Measurements from ENCODE around the gene PRR14L.
"Not testable (repeated sequence)": the region's sequence is repeated elsewhere in the genome, so short reads cannot be mapped to it uniquely, and the experiment has no call there.

PRR14L gene

DNA sequence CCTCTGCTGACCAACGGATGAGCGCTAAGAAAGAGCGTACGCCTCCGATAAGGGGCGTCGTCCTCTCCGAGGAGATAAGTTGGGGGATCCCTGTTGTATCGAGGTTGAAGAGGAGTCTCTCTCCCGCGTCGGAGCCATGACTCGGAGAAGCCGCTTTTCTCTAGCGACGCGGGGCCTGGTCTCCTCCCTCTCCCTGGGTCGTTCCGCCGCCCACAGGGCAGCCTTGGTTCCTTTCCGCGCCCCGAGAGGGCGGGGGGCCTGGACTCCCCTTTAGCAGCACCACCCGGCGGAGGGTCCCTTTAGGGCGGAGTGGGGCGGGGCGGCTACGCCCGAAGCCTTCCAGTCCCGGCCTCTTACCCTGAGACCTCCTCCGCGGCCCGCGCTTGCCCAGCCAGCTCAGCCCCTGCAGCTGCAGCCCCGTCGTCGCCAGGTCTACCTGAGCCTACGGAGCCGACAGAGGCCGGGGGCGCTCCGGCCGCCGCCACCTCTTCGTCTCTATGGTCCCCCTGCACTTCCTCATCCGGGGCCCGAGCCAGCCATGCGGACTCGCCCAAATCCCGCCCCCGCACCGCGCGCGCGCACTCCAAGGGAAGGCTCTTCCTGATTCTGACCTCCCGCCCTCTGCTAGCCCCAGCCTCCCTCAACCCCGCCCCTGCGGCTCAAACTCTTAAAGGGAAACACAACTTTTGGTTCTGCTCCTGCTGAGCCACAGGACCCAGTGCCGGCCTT, at the start of gene PRR14L:
TSS of gene PRR14L (minus strand) at position 497 of the 729 bp plus-strand sequence. CDS start 11,272 bp downstream, outside the sequence.
- H3K4me3 ChIP-seq (ENCODE audit: low read depth, low read length): peak within 1 kb of the TSS; percentile 99
- TF ChIP-seq, protein P1, sequence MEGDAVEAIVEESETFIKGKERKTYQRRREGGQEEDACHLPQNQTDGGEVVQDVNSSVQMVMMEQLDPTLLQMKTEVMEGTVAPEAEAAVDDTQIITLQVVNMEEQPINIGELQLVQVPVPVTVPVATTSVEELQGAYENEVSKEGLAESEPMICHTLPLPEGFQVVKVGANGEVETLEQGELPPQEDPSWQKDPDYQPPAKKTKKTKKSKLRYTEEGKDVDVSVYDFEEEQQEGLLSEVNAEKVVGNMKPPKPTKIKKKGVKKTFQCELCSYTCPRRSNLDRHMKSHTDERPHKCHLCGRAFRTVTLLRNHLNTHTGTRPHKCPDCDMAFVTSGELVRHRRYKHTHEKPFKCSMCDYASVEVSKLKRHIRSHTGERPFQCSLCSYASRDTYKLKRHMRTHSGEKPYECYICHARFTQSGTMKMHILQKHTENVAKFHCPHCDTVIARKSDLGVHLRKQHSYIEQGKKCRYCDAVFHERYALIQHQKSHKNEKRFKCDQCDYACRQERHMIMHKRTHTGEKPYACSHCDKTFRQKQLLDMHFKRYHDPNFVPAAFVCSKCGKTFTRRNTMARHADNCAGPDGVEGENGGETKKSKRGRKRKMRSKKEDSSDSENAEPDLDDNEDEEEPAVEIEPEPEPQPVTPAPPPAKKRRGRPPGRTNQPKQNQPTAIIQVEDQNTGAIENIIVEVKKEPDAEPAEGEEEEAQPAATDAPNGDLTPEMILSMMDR (IDR thresholded peaks at IDR 0.05; ENCODE audit: low read depth, low read length): no peak

DNA sequence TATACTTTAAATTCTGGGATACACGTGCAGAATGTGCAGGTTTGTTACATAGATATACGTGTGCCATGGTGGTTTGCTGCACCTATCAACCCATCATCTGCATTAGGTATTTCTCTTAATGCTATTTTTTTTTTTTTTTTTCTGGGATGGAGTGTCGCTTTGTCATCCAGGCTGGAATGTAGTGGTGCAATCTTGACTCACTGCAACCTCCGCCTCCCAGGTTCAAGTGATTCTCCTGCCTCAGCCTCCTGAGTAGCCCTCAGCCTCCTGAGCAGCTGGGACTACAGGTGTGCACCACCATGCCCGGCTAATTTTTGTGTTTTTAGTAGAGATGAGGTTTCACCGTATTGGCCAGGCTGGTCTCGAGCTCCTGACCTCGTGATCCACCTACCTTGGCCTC, 49.4 kb upstream of the PRR14L start:
- H3K4me3 ChIP-seq (ENCODE audit: low read depth, low read length): not testable (repeated sequence)

DNA sequence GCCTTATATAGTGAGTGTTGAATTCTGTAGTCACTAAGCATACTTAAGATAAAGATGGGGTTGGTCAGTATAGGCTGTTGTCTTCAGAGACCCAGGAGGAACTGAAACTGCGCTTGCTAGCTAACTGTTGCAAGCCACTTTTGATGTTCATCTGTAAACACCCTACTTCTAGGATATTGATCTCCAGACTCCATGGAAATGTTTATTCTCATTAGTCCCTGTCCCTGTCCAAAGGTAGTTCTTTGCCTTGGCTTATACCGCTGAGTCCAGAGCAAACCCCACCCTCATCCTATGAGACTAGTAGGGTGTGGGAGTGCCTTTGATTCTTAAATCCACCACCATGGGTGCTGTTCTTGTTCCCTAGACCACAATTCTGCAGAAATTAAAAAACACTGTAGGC, 40.3 kb upstream of the PRR14L start:
- H3K4me3 ChIP-seq (ENCODE audit: low read depth, low read length): no peak overlapping the region
- TF ChIP-seq, protein P1 (IDR thresholded peaks at IDR 0.05; ENCODE audit: low read depth, low read length): no peak

DNA sequence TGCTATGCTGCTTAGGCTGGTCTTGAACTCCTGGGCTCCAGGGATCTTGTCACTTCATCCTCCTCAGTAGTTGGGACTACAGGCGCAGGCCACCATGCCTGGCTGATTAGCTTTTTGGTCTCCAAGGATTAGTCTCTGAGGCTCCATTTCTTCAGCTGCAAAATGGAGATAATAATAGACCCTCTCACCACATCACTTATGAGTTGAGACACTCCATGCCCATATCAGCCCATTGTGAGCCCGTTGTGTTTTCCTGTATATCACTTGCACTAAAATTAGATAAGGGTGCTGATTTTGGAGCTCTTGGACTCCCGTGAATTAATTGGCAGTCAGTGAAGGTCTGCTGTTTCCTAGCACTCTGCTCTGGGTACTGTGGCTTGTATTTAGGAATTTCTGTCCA, 39.9 kb upstream of the PRR14L start:
- H3K4me3 ChIP-seq (ENCODE audit: low read depth, low read length): no peak overlapping the region
- TF ChIP-seq, protein P1 (IDR thresholded peaks at IDR 0.05; ENCODE audit: low read depth, low read length): no peak

DNA sequence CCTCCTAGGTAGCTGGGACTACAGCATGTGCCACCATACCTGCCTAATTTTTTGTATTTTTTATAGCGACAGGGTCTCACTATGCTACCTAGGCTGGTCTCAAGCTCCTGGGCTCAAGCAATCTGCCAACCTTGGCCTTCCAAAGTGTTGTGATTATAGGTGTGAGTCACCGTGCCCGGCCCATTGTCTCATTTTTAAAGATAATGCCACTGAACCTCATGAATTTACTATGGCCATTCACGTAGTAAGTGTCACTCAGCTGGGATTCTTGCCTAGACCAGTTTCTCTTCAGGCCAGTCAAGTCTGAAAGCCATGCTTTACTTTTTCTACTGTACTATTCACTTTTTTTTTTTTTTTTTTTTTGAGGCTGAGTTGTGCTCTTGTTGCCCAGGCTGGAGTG, 26.3 kb upstream of the PRR14L start:
- TF ChIP-seq, protein P1 (IDR thresholded peaks at IDR 0.05; ENCODE audit: low read depth, low read length): no peak
- no peak overlapping the region for H3K4me3 ChIP-seq (ENCODE audit: low read depth, low read length)

DNA sequence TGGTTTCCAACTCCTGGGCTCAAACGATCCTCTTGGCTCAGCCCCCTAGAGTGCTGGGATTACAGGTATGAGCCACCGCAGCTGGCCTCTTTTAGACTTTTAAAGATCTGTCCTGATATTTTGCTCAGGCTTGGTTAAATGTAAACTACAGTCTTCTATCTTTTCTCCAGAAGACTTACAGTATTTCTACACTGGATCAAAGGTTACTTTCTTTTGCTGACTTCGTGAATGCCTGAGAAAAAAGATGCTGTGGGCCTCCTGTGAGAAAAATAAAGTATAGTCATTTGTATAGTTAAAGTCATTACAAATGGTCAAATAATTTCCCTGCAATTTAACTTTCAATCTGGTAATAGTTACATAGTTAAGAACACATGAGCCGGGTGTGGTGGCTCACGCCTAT, 23.5 kb upstream of the PRR14L start:
- H3K4me3 ChIP-seq (ENCODE audit: low read depth, low read length): no peak overlapping the region
- TF ChIP-seq, protein P1 (IDR thresholded peaks at IDR 0.05; ENCODE audit: low read depth, low read length): no peak

DNA sequence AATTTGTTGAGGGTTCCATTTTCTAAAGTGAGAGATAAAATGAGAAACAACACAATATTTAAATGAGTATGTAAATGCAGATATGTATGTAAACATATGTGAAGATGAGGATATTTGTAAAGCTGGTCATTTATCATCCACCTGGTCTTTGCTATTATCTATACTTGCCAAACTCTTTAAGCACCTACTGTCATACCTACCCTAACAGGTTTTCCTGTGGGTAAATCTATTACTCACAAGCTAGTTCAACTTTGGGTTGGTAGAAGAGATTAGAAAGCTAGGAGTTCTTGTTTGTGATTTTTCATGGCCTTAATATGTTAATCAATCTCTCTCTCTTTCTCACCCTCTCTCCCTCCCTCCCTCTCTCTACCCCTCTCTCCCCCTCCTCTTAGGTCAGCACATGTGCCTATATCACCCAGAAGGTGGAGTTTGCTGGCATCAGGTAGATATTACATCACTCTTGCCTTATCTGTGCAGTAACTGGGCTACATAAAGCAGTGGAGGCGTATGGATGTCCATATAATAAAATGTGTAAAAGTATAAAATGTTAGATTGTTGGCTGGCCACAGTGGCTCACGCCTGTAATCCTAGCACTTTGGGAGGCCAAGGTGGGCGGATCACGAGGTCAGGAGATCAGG, 18.6 kb upstream of the PRR14L start:
- no peak overlapping the region for H3K4me3 ChIP-seq (ENCODE audit: low read depth, low read length)
- TF ChIP-seq, protein P1 (IDR thresholded peaks at IDR 0.05; ENCODE audit: low read depth, low read length): no peak
